Heart left ventricle (tissue), 16 donors: Measurements from ENCODE around the gene CTTN. TPM values are rescaled to one million over a fixed set of nuclear protein-coding genes. Genes with fewer than 3 reads are reported as not detected.

Experiments used
- ATAC-seq, 4 donors: fragments of 200-7000 bp; cut with Tn5 transposase; one replicate each; pipeline ENCODE4 v1.9.1; 2020 to 2022; ENCODE audit warnings: moderate library complexity in 4 of 4, mild to moderate bottlenecking in 3 of 4, moderate number of reproducible peaks in 1 of 4
- DNase-seq, 5 donors: peaks; one replicate each; pipeline ENCODE4 v3.0.0-alpha.2; 2020
- H3K27ac ChIP-seq, 12 donors: fragments of 200-600 bp; sonication (generic) in 4 of 12; one replicate each; pipeline versions ENCODE4 v1.5.0 to v1.8.0; 2016 to 2022; ENCODE audit warnings: mild to moderate bottlenecking in 2 of 12
- H3K27me3 ChIP-seq, 9 donors: fragments of 200-600 bp; sonication (generic) in 2 of 9; one replicate each; pipeline versions ENCODE4 v1.5.1 to v1.8.0; 2016 to 2022; ENCODE audit warnings: mild to moderate bottlenecking in 3 of 9
- H3K36me3 ChIP-seq, 9 donors: fragments of 200-600 bp; sonication (generic) in 2 of 9; one replicate each; pipeline versions ENCODE4 v1.5.0 to v1.8.0; 2018 to 2022; ENCODE audit warnings: mild to moderate bottlenecking in 2 of 9
- H3K4me1 ChIP-seq, 12 donors: fragments of 200-600 bp; sonication (generic) in 4 of 12; one replicate each; pipeline versions ENCODE4 v1.5.0 to v1.8.0; 2016 to 2022; ENCODE audit warnings: mild to moderate bottlenecking in 3 of 12
- H3K4me3 ChIP-seq, 12 donors: fragments of 200-600 bp; sonication (generic) in 4 of 12; one replicate each; pipeline versions ENCODE4 v1.5.0 to v1.8.0; 2017 to 2022; ENCODE audit warnings: mild to moderate bottlenecking in 9 of 12, moderate library complexity in 4 of 12
- H3K9me3 ChIP-seq, 12 donors: fragments of 200-600 bp; sonication (generic) in 4 of 12; one replicate each; pipeline versions ENCODE4 v1.5.0 to v1.8.0; 2016 to 2022; ENCODE audit warnings: mild to moderate bottlenecking in 1 of 12
- CTCF ChIP-seq, 12 donors: fragments of 200-600 bp; sonication (generic) in 4 of 12; IDR thresholded peaks; one replicate each; pipeline versions ENCODE4 v1.5.0 to v1.8.0; 2018 to 2022; ENCODE audit warnings: antibody characterized with exemption in 12 of 12, mild to moderate bottlenecking in 5 of 12
- POLR2A ChIP-seq, 2 donors: fragments of 450-650 bp; IDR thresholded peaks; one replicate each; pipeline ENCODE4 v1.6.1; 2017; ENCODE audit warnings: antibody characterized with exemption in 2 of 2, mild to moderate bottlenecking in 2 of 2, moderate library complexity in 2 of 2
- WGBS, 4 donors: extraction: QIAGEN DNeasy Blood & Tissue Kit in 2 of 4; methylation state at CpG; one replicate each; pipeline versions ENCODE4 v1.1.5 to v1.1.7; 2013 to 2018; 5-methylcytosine and 5-hydroxymethylcytosine counted together
- intact Hi-C, 10 donors: fragments of 100-400 bp; cut with DNase I; formaldehyde crosslinking; loops; one replicate each; pipeline versions ENCODE4 v1.11.1 to v1.14.2; 2022
- polyA plus RNA-seq, 2 donors: library from polyadenylated mRNA; stranded (reverse); fragments of 200-250 nt; gene quantifications; one replicate each; pipeline ENCODE4 v1.2.3, GENCODE V29; 2013
- total RNA-seq, 9 donors: library from RNA; depleted of rRNA in 2 of 9; stranded (reverse); fragments of >200 nt in 2 of 9; fragmentation: NEBNext Ultra II Directional in 3 of 9; extraction: Animal tissue kit (Norgen Biotek cat#: 25700) in 3 of 9; gene quantifications; one replicate each; pipeline versions ENCODE4 v1.1.0 to v1.2.4, GENCODE V29; 2016 to 2023
- donor health status: ischemic (EF 13 %, LVEDD 7.1; RV severe dilation, severe dysfunction).
- donor health status: healthy with polysubstance abuse.
- donor health status: DM: no; HTN: yes; CAD: no.
- donor health status: DM: no; HTN: no; CAD: no.
- donor health status: ischemic (EF 25% LVEDD 6.9; RV normal size, moderate dysfunction).
- donor health status: ischemic (EF 25% LVEDD 5.7; RV mildly dilated, moderate dysfunction).
- donor health status: healthy.
- donor health status: DM: yes; HTN: yes; CAD: no.
- donor health status: ischemic (EF 35%, LVEDD 5.7; RV mildly dilated, moderate dysfunction).
- donor health status: nonischemic (EF 11% LVEDD 7.7; RV severe dilation, severe dysfunction).
- donor health status: DM: yes; HTN: yes; CAD: no.
- donor health status: PGD.
- donor health status: ischemic (EF 29% LVEDD 5.4; RV normal size, mild dysfunction).
- donor health status: nonischemic (EF 23%, LVEDD 6.1; RV moderate dilation, normal function).

CTTN gene
- total and polyA plus RNA-seq, 11 donors: 77.3 to 186 (median 133) TPM

- ATAC-seq: no peak
- Histone ChIP-seq H3K27ac (no peak overlapping the region), H3K4me3 (no peak overlapping the region), H3K4me1 (peaks cover 0 to 8% (median 0%) of the 10 kb centered on the region in 12 donors), H3K36me3 (peaks cover 3 to 100% (median 93%) of the 10 kb centered on the region in 9 donors), H3K27me3 (peaks cover 0 to 19% (median 0%) of the 10 kb centered on the region in 9 donors), H3K9me3 (no peaks in the 10 kb centered on the region)
- intact Hi-C loops: no loop called here
- TF ChIP-seq CTCF (IDR thresholded peaks at IDR 0.05) (no peak), POLR2A (IDR thresholded peaks at IDR 0.05) (no peak)
- WGBS, 4 donors: 91 to 93% (median 92%) methylated on average over 17 of the region's 17 CpGs
- DNase-seq: no peak
These were observed 21.1 kb downstream of the CTTN start for GRCh38 chr11:70419307-70420007.

- Histone ChIP-seq H3K4me1 (peaks cover 0 to 8% (median 0%) of the 10 kb centered on the region in 12 donors), H3K4me3 (no peak overlapping the region), H3K9me3 (no peaks in the 10 kb centered on the region), H3K27ac (no peak overlapping the region), H3K36me3 (peaks cover 3 to 100% (median 93%) of the 10 kb centered on the region in 9 donors), H3K27me3 (peaks cover 0 to 18% (median 0%) of the 10 kb centered on the region in 9 donors)
- WGBS, 4 donors: 62 to 73% (median 69%) methylated on average over 14 of the region's 14 CpGs
- TF ChIP-seq CTCF (IDR thresholded peaks at IDR 0.05) (no peak), POLR2A (IDR thresholded peaks at IDR 0.05) (no peak)
- intact Hi-C loops: no loop called here
- peak in 1 of 4 donors; percentile 79 for ATAC-seq
- DNase-seq: peak in 1 of 5 donors; percentile 77
These were observed 21.7 kb downstream of the CTTN start for GRCh38 chr11:70420008-70420464.

- DNase-seq (no peak), ATAC-seq (no peak)
These were observed 22.2 kb downstream of the CTTN start for GRCh38 chr11:70420496-70420895.

More at GRCh38 chr11:70420496-70420895, 22.2 kb downstream of the CTTN start:
- no peak for TF ChIP-seq CTCF (IDR thresholded peaks at IDR 0.05)
- TF ChIP-seq POLR2A (IDR thresholded peaks at IDR 0.05): no peak
- Histone ChIP-seq H3K4me3 (no peak overlapping the region), H3K4me1 (peaks cover 0 to 5% (median 0%) of the 10 kb centered on the region in 12 donors), H3K9me3 (no peaks in the 10 kb centered on the region), H3K27me3 (peaks cover 0 to 19% (median 0%) of the 10 kb centered on the region in 9 donors), H3K27ac (no peak overlapping the region), H3K36me3 (peaks cover 3 to 100% (median 93%) of the 10 kb centered on the region in 9 donors)
- WGBS, 4 donors: 88 to 96% (median 89%) methylated on average over 5 to 9 of the region's 9 CpGs
- intact Hi-C loops: no loop called here
